ENCODE data around the gene MYH11. TPM values are rescaled to one million over a fixed set of nuclear protein-coding genes. Genes with fewer than 3 reads are reported as not detected.

The MYH11 gene
- total RNA-seq, 1 donor from 2014 or later = 0.04 TPM

DNA sequence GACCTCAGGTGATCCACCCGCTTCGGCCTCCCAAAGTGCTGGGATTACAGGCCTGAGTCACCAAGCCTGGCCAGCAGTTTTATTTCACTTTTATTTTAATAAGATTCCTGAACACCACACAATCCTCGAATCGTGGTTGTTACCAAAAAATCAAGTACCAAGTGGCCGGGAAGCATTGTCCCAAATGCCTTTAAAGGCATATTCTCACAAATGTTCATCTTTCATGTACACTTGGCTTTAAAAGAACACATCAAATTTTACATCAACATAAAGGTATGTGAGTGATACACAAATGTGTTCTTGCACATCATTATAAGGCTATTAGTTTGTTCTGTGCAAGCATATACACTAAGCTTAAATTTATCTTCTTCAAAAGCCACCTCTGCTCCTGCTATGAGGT, 8.1 kb upstream of the MYH11 start:
- DNase-seq (ENCODE audit: low read depth) = no peak
- TF ChIP-seq, protein P1, sequence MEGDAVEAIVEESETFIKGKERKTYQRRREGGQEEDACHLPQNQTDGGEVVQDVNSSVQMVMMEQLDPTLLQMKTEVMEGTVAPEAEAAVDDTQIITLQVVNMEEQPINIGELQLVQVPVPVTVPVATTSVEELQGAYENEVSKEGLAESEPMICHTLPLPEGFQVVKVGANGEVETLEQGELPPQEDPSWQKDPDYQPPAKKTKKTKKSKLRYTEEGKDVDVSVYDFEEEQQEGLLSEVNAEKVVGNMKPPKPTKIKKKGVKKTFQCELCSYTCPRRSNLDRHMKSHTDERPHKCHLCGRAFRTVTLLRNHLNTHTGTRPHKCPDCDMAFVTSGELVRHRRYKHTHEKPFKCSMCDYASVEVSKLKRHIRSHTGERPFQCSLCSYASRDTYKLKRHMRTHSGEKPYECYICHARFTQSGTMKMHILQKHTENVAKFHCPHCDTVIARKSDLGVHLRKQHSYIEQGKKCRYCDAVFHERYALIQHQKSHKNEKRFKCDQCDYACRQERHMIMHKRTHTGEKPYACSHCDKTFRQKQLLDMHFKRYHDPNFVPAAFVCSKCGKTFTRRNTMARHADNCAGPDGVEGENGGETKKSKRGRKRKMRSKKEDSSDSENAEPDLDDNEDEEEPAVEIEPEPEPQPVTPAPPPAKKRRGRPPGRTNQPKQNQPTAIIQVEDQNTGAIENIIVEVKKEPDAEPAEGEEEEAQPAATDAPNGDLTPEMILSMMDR (IDR thresholded peaks at IDR 0.05; ENCODE audit: insufficient read depth, low read length, poor library complexity, severe bottlenecking) = no peak
- H3K4me3 ChIP-seq (ENCODE audit: low read depth, low read length) = no peak overlapping the region
- H3K36me3 ChIP-seq (ENCODE audit: control insufficient read depth, insufficient read depth, low read length) = no peaks in the 10 kb centered on the region
- H3K27me3 ChIP-seq (ENCODE audit: control insufficient read depth, insufficient read depth, low read length) = no peaks in the 10 kb centered on the region

- Histone ChIP-seq H3K36me3 (ENCODE audit: control insufficient read depth, insufficient read depth, low read length) (no peaks in the 10 kb centered on the region), H3K27me3 (ENCODE audit: control insufficient read depth, insufficient read depth, low read length) (peaks cover 18% of the 10 kb centered on the region), H3K4me3 (ENCODE audit: low read depth, low read length) (no peak overlapping the region)
- TF ChIP-seq, protein P1 (IDR thresholded peaks at IDR 0.05; ENCODE audit: insufficient read depth, low read length, poor library complexity, severe bottlenecking) = no peak
- DNase-seq (ENCODE audit: low read depth) = no peak
These were observed 5.2 kb upstream of the MYH11 start for GRCh38 chr16:15861996-15862395.

- DNase-seq (ENCODE audit: low read depth) = no peak
- peaks cover 30% of the 10 kb centered on the region for H3K27me3 ChIP-seq (ENCODE audit: control insufficient read depth, insufficient read depth, low read length)
- H3K4me3 ChIP-seq (ENCODE audit: low read depth, low read length) = no peak overlapping the region
- no peaks in the 10 kb centered on the region for H3K36me3 ChIP-seq (ENCODE audit: control insufficient read depth, insufficient read depth, low read length)
- TF ChIP-seq, protein P1 (IDR thresholded peaks at IDR 0.05; ENCODE audit: insufficient read depth, low read length, poor library complexity, severe bottlenecking) = no peak
These were observed 2.3 kb upstream of the MYH11 start for GRCh38 chr16:15858921-15859668.

DNA sequence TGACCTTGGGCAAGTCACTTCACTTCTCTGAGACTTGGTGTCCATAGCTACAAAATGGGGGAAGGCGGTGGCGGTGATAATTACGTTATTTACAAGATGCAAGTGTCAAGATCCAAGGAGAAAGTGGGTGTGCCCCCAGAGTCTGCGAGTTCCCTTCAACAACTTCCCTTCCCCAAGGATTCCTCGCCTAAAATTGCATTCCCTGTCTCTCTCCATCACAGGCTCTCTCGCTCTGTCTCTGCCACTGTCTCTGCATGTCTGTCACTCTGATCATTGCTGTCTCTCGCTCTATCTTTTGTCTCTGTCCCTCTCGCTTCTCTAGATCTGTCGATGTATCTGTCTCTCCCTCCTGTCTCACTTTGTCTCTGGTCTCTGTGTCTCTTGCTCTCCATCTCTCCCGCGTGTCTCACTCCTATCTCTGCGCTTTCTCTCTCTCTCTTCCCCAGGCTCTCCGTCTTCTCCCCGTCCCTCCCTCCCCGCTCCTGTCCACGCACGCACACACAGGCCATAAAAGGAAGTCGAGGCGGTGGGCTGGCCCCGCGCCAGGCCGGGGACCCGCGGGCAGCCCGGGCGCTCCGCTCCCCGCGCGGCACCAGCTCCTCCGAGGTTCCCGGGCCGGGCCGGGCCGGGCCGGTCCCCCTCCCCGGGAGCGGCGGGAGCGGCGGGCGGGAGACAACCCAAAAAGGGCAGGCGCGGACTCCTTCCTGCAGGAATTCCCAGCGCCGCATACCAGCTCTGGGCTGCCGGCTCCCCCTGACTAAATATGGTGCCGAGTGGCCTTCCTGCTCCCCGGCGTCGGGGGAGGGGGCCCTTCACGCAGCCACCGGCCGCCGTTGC, 1.1 kb upstream of the MYH11 start:
- no peak overlapping the region for H3K4me3 ChIP-seq (ENCODE audit: low read depth, low read length)
- peaks cover 30% of the 10 kb centered on the region for H3K27me3 ChIP-seq (ENCODE audit: control insufficient read depth, insufficient read depth, low read length)
- H3K36me3 ChIP-seq (ENCODE audit: control insufficient read depth, insufficient read depth, low read length) = no peaks in the 10 kb centered on the region
- DNase-seq (ENCODE audit: low read depth) = no peak
- TF ChIP-seq, protein P1 (IDR thresholded peaks at IDR 0.05; ENCODE audit: insufficient read depth, low read length, poor library complexity, severe bottlenecking) = no peak

GRCh38 chr16:15856182-15856581, 646 bp downstream of the MYH11 start:
- Histone ChIP-seq H3K4me3 (ENCODE audit: low read depth, low read length) (no peak overlapping the region), H3K36me3 (ENCODE audit: control insufficient read depth, insufficient read depth, low read length) (no peaks in the 10 kb centered on the region), H3K27me3 (ENCODE audit: control insufficient read depth, insufficient read depth, low read length) (peaks cover 30% of the 10 kb centered on the region)
- TF ChIP-seq, protein P1 (IDR thresholded peaks at IDR 0.05; ENCODE audit: insufficient read depth, low read length, poor library complexity, severe bottlenecking) = no peak
- no peak for DNase-seq (ENCODE audit: low read depth)
